ENCODE results near the gene FARS2.

DNA sequence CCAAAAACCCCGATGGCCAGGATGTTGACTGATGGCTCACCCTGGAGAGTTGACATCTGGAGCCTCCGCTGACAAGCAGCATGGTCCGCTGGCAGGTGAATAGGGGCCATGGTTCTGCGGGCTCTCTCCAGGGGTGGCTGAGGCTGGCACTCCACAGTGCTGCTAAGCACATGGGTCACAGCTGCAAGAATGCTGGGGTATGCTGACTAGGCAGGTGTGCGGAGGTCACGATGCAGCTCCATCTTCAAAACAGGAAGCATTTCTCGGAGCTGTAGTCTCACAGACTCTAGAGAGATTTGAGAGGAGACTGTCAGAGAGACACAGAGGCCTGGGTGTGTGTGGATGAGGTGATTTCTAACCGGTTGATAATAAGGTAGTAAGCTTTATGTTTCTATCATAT is 403.9 kb downstream of the FARS2 start:
- TF ChIP-seq, protein P1, sequence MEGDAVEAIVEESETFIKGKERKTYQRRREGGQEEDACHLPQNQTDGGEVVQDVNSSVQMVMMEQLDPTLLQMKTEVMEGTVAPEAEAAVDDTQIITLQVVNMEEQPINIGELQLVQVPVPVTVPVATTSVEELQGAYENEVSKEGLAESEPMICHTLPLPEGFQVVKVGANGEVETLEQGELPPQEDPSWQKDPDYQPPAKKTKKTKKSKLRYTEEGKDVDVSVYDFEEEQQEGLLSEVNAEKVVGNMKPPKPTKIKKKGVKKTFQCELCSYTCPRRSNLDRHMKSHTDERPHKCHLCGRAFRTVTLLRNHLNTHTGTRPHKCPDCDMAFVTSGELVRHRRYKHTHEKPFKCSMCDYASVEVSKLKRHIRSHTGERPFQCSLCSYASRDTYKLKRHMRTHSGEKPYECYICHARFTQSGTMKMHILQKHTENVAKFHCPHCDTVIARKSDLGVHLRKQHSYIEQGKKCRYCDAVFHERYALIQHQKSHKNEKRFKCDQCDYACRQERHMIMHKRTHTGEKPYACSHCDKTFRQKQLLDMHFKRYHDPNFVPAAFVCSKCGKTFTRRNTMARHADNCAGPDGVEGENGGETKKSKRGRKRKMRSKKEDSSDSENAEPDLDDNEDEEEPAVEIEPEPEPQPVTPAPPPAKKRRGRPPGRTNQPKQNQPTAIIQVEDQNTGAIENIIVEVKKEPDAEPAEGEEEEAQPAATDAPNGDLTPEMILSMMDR (IDR thresholded peaks at IDR 0.05): no peak
- TF ChIP-seq POLR2AphosphoS5 (IDR thresholded peaks at IDR 0.05) (no peak), POLR2A (IDR thresholded peaks at IDR 0.05) (no peak), EP300 (IDR thresholded peaks at IDR 0.05) (no peak)
